GM21526 (cell line): ENCODE measurements around the gene PLEKHA7.
A peak's percentile ranks its signal among the peaks of the same experiment; 100 is the strongest.
"Not testable (repeated sequence)": the region's sequence is repeated elsewhere in the genome, so short reads cannot be mapped to it uniquely, and the experiment has no call there.

Experiments
- ATAC-seq: cut with Tn5 transposase; IDR thresholded peaks from one replicate; pipeline ENCODE4 v1.9.1; 2021; ENCODE audit warnings: moderate library complexity; ENCODE audit not compliant: unreplicated experiment, low FRiP score

Gene PLEKHA7

DNA sequence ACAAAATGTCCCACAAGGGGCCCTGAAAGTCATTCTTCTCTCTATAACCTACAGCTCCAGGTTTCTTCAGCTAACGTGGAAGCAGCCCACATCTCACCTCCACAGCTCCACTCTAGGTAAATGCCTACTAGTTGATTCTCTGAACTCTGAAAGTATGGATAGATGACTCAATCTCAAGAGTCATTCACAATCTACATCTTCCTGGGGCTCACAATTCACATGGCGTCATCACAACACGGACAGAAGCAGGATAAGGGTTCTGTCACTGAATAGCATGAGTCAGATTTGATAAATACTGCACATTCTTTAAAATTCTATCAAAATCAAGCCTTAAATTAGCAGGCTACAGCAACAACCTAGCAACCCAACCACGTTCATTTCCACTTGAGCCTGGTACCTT lies 96.3 kb downstream of the PLEKHA7 start:
- no peak for ATAC-seq

DNA sequence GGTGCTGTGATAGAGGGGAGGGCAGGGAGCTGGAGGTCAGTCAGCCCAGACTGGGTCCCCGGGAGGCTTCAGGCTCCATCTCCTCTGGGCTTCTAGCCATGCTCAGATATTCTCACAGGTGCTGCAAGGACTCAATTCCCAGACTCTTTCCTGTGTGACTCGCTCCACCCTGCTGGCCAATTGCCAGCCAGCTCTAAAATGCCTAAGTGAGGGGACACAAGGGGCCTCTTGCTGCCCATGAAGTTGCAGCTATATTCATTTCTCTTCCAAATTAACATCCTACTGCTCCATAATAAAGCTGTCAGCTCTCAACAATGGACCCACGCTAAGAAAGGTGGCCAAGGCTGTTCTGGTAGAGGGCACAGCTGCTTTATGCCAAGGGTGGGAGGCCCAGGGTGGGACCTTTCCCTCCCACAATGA lies 101.5 kb downstream of the PLEKHA7 start:
- ATAC-seq: no peak

DNA sequence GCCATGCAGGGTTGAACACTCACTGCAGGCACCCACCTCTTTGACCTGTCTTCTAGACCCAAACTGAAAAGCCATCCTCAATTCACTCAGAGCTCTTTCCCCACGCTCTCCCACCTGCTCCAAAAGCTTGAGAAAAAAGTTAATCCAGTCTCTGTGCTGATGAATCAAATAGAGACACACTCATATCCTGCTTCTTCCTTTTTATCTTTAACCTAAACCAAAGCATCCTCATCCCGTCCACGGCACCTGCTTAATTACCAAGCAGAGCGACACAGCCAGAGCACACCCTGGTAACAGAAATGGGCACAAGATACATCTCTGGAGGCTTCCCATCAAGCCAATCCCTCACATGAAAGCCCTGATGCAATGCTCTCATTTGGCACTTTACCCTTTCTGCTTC lies 102.6 kb downstream of the PLEKHA7 start:
- no peak for ATAC-seq

DNA sequence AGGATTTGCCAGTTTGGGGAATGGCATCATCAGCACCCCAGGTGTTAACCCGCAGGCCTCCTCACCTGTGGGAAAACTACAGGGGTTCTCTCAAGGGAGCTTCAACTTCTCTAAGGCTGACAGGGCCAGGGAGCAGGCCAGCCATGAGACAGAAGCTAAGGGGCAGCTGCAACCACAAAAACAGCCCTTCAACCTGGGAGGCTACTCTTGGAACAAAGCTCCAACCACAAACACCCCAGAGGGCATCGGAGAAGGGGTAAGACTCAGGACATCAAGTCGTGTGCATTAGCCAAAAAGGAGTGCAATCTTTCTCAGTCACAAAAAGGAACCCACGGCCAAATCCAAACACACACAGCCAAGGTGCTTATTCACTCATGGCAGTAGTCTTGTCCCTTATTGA lies 103.0 kb downstream of the PLEKHA7 start:
- ATAC-seq: no peak

DNA sequence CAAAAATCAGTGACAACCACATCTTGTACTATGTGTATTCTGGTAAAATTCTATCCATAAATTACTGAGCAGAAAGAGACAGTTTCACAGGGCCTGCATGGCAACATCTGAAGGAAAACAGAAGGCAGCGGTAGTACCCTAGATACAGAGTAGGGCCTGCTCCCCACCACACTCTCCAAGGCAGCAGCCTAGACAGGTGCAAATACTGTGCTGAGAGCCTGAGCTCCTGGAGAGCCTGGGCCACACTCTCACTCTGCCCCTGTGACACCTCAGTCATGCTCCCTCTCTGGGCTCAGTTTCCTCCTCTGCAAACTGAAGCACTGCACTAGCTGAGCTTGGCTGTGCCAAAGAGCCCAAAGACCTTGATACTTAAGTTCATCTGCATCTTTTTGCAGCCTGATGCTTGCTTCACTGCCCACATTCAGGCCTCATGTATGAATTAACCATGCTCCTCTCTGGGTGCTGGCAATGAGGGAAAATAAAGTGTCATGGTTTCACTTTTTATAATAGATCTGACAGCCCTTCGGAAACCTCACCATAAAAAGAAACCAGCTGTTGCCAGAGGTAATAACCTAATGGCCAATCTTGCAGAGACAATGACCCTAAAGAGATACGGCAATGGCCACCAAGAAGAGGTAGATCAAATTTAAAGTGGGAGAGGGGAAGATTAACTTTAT lies 104.7 kb downstream of the PLEKHA7 start:
- ATAC-seq: peak; percentile 72

DNA sequence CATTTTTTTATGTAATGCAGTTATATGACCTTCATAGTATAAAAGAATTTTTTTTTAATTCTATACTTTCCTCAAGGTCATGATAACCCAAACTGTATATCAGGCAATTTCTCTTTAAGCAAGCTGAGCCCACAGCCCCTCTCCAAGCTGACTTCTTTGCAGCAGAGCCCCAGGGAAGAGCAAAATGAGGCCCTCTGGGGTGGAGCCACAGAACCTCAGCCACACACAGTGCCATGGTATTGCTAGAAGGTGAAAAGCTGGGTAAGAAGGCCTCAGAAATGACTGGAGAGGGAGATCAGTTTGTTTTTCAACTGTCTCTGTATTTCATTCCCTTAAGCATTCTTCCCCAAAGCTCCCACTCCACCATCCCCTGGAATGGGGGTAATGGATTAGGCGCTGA lies 108.8 kb downstream of the PLEKHA7 start:
- no peak for ATAC-seq

DNA sequence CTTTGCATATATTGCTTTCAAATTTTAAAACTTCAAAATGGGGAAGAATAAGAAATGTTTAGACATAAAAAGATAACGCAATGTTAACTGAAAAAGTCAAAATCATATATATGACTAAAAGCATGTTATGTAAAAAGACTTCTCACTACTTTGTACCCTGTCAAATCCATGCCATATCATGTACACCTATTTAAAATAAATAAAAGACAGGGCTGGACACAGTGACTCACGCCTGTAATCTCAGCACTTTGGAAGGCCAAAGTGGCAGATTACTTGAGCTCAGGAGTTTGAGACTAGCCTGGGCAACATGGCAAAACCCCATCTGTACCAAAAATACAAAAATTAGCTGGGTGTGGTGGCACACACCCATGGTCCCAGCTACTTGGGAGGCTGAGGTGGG lies 109.5 kb downstream of the PLEKHA7 start:
- ATAC-seq: not testable (repeated sequence)

DNA sequence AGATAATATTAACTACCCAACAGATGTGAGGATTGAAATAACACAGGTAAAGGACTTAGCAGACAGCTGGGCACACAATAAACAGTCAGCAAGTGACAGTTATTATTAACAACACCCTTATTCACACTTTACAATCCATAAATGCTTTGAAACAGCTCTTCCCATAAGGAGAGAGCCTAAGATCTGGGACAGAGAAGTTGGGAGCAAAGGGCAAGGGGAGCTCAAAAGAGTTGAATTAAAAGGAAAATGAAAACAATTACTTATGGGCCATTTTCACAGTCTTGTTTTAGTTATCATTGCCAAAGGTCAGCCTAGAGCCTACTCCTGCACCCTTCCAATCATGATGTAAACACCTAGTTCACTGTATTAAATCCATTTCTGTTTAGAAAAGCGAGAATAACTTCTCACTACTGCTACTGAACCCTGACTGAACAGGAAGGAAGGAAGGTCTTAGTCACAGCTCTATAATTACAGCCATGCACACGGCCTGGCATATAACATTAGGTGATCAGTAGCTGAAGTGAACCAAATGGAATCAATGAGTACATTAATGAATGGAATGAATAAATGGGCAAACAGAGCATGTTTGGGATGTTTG lies 111.3 kb downstream of the PLEKHA7 start:
- ATAC-seq: peak; percentile 77

DNA sequence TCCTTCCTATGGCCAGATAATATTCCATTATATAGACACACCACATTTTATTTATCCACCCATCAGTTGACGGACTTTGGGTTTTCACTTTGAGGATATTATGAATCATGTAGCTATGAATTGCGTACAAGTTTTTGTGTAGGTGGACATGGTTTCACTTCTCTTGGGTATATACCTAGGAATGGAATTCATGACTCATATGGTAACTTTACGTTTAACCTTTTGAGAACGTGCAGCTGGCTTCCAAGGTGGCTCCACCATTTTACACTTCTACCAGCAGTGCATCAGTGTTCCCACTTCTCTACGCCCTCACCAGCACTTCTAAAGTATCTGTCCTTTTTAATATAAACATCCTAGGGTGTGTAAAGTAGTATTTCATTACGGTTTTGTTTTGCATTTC lies 112.0 kb downstream of the PLEKHA7 start:
- ATAC-seq: peak; percentile 75

DNA sequence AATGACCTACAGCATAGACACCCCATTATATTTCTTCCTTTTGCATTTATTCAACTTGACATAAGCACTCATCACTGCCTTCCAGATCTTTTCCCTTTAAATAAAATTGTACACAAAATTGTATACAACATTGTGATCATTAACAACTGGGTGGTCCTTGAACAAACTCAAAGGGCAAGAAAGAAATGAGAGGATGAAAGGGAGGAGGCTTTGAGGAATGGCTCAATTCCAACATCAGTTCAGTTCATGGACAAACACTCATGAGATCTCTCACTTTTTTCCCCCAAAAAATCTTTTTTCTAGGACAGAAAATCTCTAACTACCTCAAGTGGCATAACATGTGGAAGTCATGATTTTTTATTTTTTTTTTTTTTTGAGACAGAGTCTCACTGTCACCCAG lies 113.7 kb downstream of the PLEKHA7 start:
- ATAC-seq: no peak

DNA sequence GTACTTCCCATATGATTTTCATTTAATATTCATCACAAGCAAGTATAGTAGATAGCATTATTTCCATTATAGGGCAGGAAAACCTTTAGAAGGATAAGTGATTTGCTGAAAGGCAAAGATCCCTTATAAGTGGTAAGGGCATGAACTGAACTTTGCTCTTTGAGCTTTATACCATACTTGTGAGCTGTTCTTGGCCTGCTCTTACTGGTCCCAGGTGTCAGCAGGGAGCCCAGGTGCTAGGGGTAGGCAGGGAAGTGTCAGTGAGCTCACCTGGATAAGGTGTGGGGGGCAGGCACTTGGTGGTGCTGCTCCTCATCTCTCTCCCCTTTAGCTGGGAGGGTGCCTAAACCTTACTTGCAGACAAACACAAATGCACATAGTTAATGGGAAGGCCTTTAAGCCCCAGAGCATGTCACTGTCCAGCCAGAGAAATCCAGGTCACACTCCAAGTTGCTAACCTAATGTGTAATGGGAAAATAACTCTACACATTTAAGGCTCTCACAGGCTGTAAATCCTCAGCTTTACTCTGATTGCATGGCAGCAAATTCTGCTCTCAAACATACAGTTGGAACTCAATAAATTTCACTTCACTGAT lies 114.4 kb downstream of the PLEKHA7 start:
- ATAC-seq: no peak

DNA sequence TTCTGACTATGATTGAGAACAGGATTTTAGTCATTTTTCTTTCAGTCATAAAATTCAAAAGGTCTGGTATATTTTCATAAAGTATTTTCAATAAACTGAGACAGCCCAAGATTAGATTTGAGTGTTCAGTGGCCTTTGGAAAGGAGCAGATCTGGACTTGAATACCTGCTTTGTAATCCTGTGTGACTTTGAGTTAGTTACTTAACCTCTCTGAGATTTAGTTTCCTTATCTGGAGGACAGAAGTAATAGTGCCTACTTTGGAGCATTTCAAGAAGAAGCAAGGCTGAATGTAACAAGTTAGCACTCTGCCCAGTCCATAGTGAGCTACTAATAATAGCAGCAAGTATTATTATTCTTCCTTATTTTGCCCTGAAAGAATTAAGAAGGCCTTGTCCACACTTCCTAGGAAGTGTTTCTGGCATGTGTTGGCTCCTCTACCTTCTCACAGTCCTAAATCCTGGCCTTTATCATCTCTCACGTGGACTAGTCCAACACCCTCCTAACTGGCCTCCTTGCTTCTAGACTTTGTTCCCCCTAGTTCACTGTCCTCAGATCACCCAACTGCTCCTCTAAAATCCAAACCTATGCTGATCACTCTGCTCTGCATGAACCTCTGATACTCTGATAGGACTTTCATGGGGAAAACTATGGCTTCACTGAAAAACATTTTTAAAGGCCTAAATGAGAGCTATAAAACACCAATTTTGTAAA lies 115.8 kb downstream of the PLEKHA7 start:
- ATAC-seq: no peak

DNA sequence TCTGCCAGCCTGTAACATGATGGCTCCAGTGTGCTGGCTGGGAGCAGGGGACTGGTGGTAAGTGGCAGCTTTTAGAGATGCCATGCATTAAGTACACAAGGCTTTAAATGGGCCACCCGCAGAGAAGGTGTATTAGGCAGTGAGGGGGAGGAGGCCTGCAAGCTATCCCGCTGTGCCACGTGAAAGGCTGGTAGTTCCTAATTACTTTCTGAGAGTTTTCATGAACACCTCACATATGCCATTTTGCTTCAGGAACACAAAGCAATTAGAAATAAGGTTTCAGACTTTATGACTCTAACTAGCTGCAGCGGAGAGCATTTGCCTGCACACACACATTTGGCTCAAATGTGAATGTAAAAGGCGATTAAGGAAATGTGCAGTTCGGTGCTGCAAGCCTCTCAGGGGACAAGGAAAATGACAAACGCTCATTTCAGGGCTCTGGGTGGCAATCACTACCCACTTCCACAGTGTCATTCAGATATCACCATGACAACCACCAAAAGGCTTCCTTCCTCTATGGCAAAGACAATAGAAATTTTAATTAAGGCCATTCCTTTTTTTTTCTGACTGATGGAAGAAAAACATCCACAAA lies 116.6 kb downstream of the PLEKHA7 start:
- no peak for ATAC-seq

DNA sequence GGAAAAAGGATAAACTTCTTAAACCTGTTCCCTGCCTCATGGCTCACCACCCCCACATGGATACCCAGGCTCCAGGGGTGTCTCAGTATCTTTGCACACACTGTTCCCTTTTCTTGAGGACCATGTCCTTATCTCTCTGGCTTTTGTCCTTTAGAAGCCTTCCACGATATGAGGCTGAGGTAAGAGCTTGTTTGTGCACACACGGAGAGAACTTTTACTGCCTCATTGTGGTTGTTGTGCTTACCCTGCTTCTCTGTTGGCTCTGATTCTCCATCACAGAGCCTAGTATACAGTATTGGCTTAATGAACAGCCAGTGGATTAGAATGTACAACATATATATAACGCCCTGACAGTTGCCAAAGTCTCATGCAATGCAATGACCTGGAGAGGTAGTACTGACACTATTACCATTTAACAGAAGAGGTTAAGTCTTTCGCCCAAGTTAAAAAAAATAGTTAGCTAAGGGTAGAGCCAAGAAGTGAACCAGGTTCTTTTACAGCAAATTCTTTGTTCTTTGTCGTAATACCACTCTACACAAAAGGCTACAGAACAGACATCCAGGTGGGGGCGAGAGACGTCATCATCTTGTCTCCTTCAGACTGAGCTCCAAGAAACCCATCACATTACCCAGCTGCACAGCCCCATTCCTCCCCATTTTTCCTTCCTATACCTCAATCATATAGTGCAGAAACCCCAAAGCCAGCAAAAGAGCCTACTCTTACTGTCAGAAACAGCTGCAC lies 117.3 kb downstream of the PLEKHA7 start:
- ATAC-seq: no peak

DNA sequence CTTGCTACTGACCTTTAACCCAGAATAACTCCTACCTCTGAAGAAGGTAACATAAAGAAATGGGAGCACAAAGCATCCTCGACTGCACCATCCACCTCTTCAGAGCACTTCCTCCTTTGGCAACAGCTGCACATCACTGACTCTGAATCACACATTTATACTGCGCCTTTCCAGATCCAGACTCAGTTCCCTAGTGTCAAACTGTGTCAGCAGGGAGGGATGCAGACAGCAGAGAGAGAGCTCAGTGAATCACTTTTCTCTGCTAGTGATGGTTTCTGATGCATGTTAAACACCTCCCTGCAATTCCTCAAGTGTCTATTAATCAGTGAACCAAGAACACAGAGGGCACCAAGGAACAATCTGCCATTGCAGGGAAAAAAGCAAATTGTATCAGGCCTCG lies 118.9 kb downstream of the PLEKHA7 start:
- no peak for ATAC-seq

DNA sequence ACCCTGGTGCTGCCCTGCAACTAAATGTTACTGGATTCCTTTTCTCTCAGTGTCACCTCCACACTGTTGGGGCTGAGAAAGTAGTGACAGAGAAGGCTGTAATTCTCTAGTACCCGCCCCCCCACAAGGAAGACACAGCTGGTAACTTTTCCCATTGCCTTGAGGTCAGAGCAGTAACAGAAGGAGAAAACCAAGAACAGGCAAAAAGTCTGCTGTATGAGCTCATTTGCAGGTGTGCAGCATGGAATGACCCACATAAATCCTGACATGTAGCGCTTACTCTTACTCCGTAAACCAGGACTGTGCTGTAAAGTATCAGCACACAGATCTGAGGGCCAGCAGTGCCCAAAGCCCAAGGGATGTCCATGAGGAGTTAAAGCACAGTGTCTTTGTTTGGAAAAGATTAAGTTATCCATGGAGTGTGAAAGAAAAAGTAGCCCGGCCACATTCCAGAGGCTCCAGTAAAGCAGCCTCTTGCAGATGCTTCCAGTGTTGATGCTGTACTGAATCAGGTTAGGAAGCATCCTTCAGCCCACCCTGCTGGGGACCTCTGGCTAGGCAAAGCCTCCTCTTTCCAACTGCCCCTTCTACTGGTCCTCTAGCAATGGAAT lies 120.7 kb downstream of the PLEKHA7 start:
- no peak for ATAC-seq

DNA sequence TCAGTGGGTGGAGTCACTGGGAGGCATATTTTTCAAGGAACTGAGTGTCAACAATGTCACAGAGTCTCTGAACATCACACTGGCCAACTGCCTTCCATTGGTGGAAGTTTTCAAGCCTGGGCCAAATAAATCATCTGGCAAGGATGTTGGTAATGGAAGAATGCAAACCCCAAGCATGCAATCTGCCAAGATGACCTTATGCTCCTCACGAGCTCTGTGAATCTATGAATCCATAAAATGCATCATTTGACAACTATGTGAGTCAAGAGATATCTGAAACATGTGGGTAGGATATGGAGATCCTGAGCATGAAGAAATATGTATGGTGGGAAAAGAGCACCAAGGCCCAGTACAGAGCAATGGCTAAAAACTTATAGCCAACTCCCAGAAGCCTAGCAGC lies 122.2 kb downstream of the PLEKHA7 start:
- no peak for ATAC-seq

DNA sequence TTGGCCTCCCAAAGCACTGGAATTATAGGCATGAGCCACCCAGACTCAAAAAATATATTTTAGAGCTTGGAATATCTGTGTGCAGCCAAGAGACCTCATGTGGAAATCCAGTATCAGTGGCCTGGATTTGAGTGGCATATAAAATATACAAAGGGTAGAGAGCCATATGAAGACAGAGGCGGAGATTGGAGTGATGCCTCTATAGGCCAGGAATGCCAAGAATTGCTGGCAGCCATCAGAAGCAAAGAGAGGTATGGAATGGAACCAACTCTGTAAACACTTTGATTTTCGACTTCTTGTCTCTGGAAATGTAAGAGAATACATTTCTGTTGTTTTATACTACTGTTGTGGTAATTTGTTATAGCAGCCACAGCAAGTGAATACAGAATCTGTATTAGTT lies 123.0 kb downstream of the PLEKHA7 start:
- no peak for ATAC-seq

DNA sequence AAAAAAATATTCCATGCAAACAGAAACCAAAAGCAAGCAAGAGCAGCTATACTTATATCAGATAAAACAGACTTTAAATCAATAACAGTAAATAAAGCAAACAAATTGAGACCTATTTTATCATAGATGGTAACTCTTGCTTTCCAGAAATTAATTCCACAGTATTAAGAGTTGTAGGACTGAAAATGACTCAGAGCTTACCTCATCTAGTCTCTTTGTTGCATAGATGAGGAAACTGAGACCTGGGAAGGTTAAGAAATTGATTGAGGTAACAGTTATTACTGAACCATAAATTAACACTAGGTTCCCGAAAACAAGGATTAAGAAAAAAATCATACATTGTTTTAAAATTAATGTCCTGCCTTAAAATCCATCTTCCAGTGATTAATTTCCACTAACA lies 123.8 kb downstream of the PLEKHA7 start:
- ATAC-seq: no peak

DNA sequence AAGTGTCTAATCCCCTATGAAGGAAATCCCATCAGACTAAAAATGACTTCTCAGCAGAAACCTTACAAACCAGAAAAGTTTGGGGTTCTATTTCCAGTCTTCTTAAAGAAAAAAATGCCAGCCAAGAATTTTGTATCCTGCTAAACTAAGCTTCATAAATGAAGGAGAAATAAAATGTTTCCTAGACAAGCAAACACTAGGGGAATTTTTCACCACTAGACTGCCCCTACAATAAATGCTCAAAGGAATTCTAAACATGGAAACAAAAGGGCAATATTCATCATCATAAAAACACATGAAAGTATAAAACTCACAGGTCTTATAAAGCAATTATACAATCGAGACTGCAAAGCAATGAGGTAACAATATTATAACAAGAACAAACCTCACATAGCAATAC lies 124.3 kb downstream of the PLEKHA7 start:
- no peak for ATAC-seq
